GM12878 (cell line): Measurements from ENCODE around the gene ZBTB48.

Source experiments
- CBFB ChIP-seq: IDR thresholded peaks from 2 replicates; pipeline ENCODE4 v1.6.1; 2016; ENCODE audit warnings: antibody characterized with exemption, low read depth
- ETV6 ChIP-seq, 2 experiments: fragments of 450-650 bp in 1 of 2; IDR thresholded peaks in 1 of 2; conservative IDR thresholded peaks in 1 of 2; 2 replicates each; pipeline ENCODE4 v1.6.1; 2014; ENCODE audit warnings: antibody characterized with exemption in 1 of 2, borderline replicate concordance in 1 of 2, low read depth in 1 of 2, mild to moderate bottlenecking in 1 of 2, moderate library complexity in 1 of 2
- JUND ChIP-seq: IDR thresholded peaks from 2 replicates; pipeline ENCODE4 v1.6.1; 2012; ENCODE audit warnings: low read depth, mild to moderate bottlenecking, low read length, improper control_type of control experiment, moderate library complexity
- TF ChIP-seq, protein P1 (sequence below), 3 experiments: IDR thresholded peaks in 2 of 3; conservative IDR thresholded peaks in 1 of 3; 2 replicates each; pipeline ENCODE4 v1.5.1; 2011; ENCODE audit warnings: low read depth in 3 of 3, low read length in 3 of 3, mild to moderate bottlenecking in 3 of 3, control low read depth in 2 of 3, moderate library complexity in 2 of 3, inconsistent platforms in 1 of 3, mixed read lengths in 1 of 3; ENCODE audit not compliant: control insufficient read depth in 2 of 3, insufficient read depth in 1 of 3; ENCODE audit errors: extremely low read depth in 1 of 3

DNA sequence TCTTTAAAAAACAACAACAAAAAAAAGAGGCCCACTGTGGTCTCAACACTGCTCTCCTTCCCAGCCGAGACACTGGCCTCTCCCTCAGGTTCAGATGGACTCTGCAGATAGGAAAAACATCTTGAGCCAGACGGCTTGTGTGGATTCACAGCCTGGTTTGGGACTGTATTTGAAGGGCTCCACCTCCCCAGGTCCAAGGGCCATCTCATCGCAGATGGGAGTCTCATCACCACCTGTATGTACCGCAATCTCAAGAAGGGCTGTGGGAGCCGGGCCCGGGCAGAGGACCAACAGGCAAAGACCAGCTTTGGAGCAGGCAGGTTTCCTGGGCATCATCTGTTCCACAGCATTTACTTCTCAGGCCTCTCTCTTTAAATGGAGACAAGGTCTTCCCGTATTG is 10.3 kb downstream of the ZBTB48 start:
- TF ChIP-seq, protein P1, sequence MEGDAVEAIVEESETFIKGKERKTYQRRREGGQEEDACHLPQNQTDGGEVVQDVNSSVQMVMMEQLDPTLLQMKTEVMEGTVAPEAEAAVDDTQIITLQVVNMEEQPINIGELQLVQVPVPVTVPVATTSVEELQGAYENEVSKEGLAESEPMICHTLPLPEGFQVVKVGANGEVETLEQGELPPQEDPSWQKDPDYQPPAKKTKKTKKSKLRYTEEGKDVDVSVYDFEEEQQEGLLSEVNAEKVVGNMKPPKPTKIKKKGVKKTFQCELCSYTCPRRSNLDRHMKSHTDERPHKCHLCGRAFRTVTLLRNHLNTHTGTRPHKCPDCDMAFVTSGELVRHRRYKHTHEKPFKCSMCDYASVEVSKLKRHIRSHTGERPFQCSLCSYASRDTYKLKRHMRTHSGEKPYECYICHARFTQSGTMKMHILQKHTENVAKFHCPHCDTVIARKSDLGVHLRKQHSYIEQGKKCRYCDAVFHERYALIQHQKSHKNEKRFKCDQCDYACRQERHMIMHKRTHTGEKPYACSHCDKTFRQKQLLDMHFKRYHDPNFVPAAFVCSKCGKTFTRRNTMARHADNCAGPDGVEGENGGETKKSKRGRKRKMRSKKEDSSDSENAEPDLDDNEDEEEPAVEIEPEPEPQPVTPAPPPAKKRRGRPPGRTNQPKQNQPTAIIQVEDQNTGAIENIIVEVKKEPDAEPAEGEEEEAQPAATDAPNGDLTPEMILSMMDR (IDR thresholded peaks at IDR 0.05 in 2 of 3, conservative IDR thresholded peaks at IDR 0.05 in 1 of 3; ENCODE audit: control insufficient read depth in 2 of 3, extremely low read depth in 1 of 3, insufficient read depth in 1 of 3, low read depth in 3 of 3, low read length in 3 of 3) = no peak
- TF ChIP-seq CBFB (no peak), ETV6 (conservative IDR thresholded peaks at IDR 0.05 in 1 of 2, IDR thresholded peaks at IDR 0.05 in 1 of 2; ENCODE audit: borderline replicate concordance in 1 of 2, low read depth in 1 of 2) (no peak), JUND (no peak)
